Limb (tissue), 2 donors: Measurements from ENCODE around the gene BACE2.
A peak's percentile ranks its signal among the peaks of the same experiment; 100 is the strongest.

ENCODE experiments used
- DNase-seq, 2 donors: peaks; one replicate each; pipeline ENCODE4 v3.0.0-alpha.2; 2016; ENCODE audit errors: extremely low spot score in 2 of 2

BACE2 gene

GRCh38 chr21:41319273-41319672 lies 151.3 kb downstream of the BACE2 start:
- DNase-seq = no peak

GRCh38 chr21:41321211-41321907 lies 153.4 kb downstream of the BACE2 start:
- DNase-seq = no peak

- no peak for DNase-seq
These were observed 154.0 kb downstream of the BACE2 start for GRCh38 chr21:41321908-41322495.

GRCh38 chr21:41322496-41323382 lies 154.8 kb downstream of the BACE2 start:
- no peak for DNase-seq

GRCh38 chr21:41325138-41325912 lies 157.4 kb downstream of the BACE2 start:
- peak in 1 of 2 donors; percentile 43 for DNase-seq

- DNase-seq = no peak
These were observed 158.6 kb downstream of the BACE2 start for GRCh38 chr21:41326414-41327080.

GRCh38 chr21:41327753-41328152 lies 159.8 kb downstream of the BACE2 start:
- DNase-seq = no peak

- DNase-seq = no peak
These were observed 161.0 kb downstream of the BACE2 start for GRCh38 chr21:41328660-41329607.
